COLO668 (cell line): Measurements from ENCODE around the gene CUEDC1.

Experiments used
- DNase-seq: peaks from one replicate; lab custom pipeline; 2025; ENCODE audit not compliant: unreplicated experiment; lab: John Stamatoyannopoulos, UW

CUEDC1 gene

DNA sequence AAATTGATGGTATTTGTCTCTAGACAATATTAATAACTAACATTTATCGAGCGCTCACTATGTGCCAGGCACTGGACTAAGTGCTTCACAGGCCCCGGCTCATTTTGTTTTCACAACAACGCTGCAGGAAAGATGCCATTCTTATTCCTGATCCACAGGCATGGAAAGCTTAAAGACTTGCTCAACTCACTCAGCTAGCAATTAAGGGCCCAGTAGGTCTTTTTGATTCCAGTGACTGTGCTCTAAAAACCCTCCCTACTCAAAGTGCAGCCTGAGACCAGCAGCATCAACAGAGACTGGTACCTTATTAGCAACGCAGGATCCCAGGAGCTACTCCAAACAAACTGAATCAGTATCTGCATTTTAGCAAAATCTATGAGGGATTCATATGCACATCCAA, 35.3 kb downstream of the CUEDC1 start:
- DNase-seq, result no peak

DNA sequence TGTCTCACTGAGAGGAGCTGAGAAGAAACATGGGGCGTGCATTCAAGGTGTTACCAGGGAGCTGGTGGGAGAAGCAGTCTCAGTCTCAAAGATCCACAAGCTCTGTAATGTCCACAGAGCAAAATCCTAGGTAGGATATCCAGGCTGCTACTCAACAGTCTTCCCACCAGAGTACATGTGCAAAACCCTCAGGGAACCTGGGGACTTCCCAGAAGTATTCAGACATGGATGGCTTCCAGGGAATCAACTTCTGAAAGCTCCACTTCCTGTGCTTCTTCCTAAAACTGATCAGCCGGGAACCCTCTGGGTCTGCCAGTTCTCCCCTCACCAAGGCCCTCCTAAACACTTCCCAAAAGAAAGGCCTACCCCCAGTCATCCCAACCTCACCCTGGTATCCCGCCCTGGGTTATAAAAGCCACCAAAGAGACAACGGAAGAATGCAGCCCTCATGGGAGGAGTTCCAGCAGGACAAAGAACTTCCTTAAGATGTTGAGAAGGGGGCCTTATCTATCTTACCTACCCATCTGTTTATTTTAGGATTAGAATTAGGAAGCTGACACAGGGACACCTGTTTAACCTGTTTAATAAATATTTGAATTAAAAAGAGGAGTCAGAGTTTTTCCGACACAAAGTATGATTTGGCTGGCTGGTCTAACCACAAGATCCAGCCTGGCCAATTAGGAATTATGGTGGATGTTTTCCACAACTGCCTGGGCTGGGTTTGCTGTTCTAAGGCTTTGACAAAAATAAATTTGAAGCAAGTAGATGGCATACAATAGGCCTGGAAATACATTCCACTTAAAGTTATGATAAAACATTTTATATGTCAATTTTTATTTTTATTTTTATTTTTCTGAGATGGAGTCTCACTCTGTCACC, 37.0 kb downstream of the CUEDC1 start:
- no peak for DNase-seq

DNA sequence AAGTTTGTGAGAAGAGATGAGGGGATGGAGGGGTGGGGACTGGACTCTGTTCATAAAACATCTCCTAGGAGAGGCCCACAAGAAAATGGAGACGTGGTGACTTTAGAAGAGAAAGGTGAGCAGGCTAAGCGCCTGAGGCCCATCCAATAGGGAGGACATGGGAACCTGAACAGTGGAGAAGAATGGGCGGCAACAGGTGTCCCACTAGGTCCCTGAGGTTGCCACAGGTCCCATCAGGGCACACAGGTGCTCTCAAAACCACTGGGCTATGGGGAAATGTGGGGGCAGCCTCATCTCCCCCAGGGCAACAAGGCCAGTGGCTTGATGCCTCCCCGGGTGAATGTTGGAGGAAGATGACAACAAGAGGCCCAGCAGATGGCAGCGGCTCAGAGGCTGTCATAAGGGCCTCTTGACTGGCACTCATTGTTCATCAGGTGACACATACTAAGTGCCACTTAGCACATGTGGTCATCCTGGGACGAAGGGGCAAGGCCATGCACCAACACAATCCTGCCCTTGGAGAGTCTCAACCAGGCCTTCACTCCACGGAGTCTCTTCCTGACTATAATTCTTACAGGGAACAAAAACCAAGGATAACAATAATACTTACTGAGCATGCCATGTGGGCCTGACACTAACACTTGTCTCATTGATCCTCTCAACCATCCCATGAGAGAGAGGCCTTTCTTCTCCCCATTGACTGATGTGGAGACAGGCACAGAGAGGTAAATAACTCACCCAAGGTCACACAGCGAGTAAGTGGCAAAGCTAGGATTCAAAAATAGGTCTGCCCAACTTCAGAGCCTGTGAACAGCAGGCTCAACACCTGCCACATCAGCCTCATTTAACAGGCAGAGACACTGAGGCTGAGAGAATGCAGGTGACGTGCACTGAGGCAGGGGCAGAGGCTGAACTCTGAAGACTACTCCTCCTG, 38.0 kb downstream of the CUEDC1 start:
- DNase-seq, result peak; percentile 63

DNA sequence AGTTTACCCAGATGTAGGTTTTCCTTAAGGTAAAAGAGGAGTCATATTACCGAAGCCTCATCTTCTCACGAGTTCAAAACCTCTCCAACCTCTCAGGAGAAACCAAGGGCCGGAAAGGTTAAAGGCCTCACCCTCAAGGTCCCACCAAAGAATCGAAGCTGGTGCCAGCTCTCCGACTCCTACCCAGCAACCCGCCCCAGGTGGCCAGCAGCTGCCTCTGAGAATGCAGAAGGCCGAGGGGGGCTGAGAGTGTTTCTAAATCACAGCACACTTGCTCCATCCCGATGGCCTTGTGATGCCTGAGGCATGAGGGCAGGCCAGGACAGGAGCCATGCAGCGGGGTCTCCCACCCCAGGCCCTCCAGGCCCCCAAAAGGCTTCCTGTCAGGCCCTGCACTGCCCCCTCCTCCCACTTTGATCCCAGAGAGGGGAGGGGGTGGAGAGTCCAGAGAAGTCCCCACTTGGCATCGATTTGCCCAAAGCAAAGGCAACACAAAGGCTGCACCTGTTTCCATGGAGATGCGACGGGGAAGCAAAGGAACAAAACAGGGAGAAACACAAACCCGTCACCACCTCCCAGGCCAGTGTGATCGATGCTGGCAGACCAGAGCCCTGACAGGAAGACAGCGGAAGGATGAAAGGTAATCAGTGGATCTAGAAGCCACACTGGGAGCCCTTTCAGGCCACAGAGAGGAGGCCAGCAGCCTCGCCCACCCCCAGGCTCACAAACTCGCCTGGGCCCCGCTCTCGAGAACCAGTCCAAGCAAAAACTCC, 39.0 kb downstream of the CUEDC1 start:
- peak; percentile 70 for DNase-seq

DNA sequence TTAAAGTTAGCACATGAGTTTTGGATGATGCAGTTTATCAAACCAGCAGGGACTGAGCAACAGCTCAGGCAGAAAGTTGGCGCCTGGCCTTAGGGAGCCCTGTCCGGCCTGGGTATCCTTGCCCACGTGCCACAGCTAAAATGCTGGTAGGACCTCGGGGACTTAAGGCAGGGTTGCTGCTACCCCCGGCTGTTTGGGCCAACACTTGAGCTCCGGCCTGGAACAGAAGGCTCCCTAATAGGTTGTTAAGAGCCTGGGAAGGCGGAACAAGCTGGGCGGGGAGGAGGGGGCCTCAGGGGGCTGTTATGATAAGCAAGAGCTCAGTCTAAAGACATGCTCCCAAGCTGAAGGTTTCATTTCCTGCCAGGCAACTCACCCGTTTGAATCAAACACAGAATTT, 39.7 kb downstream of the CUEDC1 start:
- DNase-seq, result no peak

DNA sequence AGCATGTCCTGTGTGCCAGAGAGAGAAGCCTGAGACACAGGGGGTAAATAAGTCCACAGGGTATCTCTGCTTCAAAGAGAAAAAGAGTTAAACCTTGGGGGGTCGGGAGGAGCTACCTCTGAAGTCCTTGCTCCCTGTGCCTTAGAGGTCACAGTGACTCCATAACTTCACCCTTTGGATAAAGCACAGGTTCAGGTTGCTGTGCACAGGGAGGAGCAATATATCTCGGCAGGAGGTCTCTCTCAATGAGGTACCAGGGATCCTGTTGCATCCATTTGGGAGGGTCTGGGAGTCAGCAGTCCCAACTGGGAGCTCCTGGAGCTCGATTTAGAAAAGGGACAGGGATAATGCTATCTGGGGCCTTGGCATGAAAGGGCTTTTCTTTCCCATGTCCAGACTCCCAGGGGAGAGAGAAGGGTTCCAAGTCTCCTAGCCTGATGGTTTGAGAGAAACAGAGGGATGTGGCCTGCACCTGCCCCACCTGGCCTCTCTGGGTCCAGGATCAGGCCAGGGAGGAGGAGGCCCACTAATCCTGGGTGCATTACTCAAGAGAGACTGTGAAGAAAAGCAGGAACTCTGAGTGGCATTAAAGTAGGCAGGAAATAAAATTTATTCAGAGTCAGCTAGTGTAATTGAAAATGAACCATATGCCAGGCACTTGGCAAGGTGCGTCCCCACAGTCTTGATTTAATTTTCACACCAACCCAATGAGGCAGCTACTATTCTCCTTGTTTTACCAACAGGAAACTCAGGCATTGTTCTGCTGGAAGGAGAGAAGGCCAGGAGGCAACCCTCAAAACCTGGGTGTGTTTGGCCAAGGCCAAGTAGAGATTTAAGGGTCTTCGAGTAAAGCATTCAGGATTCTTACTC, 40.7 kb downstream of the CUEDC1 start:
- DNase-seq, result peak; percentile 35

DNA sequence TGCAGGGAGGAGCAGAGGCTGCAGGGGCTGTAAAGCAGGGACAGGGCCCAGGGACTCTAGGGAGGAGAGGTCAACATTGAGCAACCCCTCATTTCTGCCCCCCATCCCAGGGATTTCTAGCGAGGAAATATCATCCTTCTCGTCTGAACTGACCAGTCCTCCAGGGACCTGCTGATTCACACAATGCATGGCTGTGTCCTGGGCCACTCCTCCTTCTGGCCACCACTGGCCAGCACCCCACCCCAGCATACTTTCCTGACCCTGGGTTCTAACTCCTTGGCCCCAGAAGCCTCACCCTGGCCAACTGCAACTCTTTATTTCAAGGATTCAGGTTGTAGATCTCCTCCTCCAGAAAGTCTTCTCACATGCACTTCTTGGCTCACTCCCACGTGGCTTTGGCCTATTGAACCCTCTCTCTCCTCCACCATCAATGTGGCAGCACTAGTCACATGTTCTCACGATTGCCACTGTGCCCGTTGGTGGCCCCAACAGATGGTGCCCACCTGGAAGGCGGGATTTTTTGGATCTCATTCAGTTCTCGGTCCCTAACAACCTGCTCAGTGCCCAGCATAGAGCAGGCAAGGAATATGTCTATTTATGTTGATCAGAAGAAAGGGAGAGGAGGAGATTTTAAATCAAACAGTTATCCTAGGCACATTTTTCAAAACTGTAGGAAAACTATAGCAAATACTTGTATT, 41.5 kb downstream of the CUEDC1 start:
- no peak for DNase-seq

DNA sequence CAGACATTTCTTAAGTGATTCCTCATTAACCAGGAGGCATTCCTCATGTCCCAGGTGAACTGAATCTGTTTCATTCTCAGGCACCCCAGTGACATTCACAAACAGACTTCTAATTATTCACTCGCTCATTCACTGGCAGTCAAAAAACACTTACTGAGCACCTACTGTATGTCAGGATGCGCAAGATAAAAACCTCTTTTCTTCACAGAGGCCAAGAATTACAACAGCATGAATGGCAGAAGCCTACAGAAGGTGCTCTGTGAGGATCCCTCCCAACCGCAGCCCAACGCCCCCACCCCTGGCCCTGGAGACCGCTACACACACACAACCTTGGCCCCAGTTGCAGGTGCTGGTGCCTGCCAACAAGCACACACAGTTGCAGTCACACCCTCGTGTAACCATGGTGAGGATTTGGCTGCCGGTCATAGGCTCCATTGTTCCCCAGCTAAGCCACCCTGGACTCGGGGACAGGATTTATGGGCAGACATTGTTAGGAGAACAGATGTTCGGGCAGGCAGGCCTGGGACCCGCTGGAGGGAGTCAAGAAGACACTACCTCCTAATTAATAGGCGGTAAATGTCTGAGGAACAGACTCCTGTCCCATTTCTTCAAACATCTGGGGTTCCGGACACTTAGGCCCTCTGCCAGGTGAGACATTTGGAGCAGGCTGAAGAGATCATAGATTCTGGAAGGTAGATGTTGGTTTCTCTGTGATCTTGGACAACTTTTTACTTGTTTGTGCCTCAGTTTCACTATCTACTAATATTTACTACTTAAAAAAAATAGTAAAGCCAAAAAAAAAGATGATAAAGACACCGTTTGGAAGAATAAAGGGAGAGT, 43.2 kb downstream of the CUEDC1 start:
- peak; percentile 86 for DNase-seq

DNA sequence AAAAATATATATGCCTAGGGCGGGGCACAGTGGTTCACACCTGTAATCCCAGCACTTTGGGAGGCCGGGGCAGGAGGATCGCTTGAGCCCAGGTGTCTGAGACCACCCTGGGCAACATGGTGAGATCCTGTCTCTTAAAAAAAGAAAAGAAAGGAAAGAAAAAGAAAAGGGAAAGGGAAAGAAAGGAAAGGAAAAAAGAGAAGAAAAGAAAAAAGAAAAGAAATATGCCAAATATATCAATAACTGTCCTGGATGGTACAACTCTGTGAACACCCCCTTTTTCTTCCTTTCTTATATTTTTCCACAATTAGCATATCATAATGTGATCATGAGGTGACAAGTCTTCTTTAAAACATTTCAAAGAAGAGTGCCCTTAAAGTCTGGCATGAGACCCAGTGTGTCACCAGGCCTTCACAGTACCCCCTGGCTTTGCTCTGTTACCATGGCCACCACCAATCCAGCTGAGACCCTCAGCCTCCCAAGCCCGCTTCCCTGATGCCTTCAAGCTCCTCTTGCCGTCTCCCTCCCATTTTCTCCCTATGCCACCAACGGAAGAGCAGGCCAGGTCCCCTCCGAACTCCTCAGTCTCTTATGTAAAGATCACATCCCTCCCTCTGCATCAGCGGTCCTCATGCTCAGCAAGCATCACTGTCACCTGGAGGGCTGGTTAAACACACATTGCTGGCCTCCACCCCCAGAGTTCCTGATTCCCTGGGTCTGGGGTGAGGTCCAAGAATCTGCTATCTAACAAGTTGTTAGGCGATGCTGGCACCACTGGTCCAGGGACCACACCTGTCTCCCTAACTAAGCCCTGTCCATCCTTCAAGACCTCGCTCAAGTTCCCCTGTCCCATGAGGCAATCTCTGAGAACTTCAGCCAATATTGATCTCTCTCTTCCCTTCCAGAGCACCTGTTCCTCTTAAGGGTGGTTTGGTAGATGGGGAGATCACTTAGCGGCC, 44.5 kb downstream of the CUEDC1 start:
- no peak for DNase-seq

DNA sequence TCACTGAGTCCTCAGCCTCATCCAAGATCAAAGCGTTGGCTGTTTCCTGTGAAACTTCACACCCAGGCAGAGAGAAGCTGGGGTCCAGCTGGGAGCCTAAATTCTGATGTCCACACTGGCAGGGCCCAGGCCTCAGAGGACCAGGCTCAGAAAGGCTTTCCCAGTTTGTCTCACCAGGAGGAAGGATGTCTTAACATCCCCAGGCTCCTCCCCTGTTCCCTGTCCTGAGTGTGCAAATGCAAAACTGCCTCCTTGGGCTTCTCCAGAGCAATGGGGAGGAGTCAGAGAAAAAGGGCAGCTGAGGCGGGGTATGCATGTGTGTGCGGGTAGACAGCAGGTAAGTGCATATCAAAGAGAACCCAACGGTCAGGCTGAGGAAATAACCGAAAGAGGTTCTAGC, 45.7 kb downstream of the CUEDC1 start:
- no peak for DNase-seq

DNA sequence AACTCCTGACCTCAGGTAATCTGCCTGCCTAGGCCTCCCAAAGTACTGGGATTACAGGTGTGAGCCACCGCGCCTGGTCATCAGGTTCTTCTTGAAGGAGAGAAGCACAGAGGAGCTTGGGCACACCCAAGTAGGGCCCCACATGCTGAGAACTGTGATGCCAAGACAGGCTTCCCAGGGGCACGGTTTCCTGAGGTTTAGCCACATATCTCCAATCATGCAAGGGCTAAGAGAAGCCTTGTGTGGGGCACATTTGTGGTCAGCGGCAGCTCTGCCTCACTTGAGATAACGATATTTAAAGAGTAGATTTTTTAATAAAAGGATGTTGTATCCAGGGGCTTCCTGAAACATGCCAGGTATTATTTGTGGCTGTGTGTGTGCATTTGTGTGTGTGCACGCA, 46.9 kb downstream of the CUEDC1 start:
- no peak for DNase-seq

DNA sequence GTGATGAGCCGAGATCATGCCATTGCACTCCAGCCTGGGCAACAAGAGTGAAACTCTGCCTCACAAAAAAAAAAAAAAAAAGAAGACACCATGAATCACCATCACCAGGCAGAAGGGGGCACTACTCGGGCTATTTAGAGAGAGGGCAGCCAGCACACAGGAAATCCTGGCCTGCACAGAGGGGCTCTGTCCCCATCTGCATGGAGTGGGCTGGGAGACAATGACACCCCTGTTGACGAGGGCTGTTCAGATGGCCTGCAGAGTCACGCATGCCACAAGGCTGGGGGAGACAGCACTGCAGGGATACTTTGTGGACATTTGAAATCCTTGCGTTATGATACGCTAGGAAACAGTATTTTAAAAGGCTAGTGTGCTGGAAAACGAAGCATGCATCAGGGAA, 48.3 kb downstream of the CUEDC1 start:
- DNase-seq, result no peak

DNA sequence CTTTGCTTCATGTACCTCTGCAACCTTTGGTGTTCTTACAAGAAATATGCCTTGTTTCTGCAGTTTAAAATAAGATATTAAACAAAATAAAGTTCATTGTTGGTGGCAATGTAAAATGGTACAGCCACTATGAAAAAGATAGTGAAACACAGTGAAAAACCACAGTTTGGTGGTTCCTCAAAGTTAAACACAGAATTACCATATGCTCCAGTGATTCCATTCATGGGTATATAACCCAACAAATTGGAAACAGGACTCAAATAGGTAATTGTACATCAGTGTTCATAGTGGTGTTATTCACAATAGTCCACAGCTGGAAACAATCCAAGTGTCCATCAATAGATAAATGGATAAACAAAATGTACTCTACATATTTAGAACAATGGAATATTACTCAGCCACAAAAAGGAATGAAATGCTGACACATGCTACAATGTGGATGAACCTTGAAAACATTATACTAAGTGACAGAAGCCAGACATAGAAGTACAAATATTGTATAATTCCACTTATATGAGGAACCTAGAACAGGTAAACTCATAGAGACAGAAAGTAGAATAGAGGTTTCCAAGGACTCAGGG, 49.2 kb downstream of the CUEDC1 start:
- DNase-seq, result no peak

DNA sequence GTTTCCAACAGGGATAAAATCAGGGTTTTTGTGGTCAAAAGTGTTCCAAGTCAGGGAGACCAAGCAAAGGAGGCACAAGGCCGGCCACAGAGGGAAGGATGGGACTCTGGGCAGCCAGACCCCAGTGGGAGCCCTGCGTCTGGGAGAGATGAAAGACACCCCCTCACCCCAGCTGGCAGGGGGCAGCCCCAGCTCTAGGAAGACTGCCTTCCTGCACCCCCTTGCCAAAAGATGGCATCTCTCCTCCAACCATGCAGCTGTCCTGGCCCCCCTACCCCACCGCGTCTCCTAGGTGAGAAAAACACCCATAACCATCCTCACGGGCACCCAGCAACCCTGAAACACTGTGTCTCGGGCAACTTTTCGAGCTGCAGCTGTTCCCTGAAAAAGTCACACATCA, 51.3 kb downstream of the CUEDC1 start:
- DNase-seq, result no peak

DNA sequence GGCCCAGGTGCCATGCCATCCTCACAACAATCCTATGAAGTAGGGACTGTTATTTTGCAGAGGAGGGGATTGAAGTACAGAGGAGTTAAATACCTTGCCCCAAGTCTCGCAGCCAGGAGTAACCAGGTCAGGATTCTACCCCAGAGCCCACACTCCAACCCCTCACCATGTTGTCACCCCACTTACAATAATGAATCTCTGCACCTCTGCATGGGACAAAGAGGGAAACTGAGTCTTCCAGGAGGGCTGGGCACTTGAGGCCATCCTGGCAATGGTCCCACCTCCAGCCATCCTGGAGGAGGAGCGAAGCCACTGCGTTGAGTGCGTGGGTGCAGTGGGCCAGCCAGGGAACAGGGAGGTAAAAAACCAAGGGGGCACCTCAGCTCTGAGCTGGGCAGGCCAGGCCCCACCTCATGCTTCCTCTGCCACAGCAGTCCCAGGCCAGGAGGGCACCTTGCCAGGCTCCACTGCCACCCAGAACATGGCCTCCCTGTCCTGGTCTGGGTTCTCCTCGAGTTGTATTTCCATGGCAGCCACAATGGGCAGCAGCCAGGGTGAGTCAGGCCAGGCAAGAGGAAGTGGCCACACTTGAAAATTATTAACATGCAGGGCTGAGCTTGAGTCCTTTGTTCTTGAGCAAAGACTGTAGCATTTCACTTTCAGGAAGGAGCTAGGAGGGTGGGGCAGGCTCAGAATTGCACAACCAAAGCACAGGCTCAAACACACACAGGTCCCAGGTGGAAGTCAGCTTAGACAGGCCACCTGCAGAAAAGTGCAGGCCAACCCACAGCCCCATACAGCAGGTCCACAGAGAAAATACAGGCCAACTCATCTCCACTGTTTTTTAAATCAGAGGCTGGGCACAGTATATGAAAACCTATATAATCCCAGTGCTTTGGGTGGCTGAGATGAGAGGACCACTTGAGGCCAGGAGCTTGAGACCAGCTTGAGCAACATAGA, 52.1 kb downstream of the CUEDC1 start:
- DNase-seq, result peak; percentile 75

DNA sequence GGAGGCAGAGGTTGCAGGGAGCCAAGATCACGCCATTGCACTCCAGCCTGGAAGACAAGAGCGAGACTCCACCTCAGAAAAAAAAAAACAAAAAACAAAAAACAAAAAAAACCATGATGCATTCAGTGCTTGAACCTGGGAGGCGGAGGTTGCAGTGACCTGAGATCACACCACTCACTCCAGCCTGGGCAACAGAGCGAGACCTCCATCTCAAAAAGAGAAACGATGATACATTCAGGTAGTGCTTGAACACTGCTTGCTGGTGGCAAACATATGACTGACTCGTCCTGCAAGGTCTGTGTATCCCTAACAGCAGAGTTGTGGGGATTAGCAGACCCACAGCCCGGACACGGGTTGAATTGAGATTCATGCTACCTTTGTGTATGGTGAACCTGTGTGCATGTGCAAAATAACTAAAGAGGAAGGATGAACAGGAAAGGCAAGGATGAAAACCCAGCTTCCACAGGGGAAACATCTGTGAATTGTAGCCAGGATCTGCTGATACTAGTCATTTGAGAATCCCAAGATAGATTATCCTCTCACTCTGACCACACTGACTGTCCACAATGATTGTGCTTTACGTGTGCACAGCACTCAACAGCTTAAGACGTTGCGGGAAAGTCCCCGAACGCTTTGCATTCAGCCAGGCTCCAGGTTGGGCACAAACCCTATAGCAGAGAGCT, 53.0 kb downstream of the CUEDC1 start:
- DNase-seq, result peak; percentile 27
